ENCODE results near the gene UBTF. TPM values are rescaled to one million over a fixed set of nuclear protein-coding genes. Genes with fewer than 3 reads are reported as not detected.
"Not testable (repeated sequence)": the region's sequence is repeated elsewhere in the genome, so short reads cannot be mapped to it uniquely, and the experiment has no call there.

Gene UBTF
- total RNA-seq, 3 donors from 2014 or later, result 50.1 to 65.1 (median 60.6) TPM

DNA sequence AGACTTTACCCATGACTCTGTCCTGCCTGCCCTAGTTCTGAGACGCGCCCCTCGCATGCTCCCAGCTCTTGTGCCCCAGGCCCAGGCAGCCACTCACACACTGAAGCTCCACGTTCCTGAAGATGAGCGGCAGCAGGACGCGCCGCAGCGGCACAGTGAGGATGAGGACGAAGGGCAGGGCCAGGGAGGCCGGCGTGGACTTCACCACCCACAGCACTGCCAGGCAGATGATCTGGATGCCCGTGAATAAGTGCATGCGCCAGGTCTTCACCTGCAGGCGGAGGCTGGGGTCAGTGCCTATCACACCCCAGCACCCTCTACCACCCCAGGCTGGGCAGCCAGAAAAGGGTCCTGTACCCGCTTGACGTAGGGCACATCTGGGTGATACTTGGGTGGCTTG, 31.6 kb upstream of the UBTF start:
- no peaks in the 10 kb centered on the region for H3K27me3 ChIP-seq
- intact Hi-C loops (cut with DNase I; ENCODE audit: low total_unique reads), result no loop called here
- TF ChIP-seq POLR2AphosphoS5 (IDR thresholded peaks at IDR 0.05), result no peak
- TF ChIP-seq, protein P1, sequence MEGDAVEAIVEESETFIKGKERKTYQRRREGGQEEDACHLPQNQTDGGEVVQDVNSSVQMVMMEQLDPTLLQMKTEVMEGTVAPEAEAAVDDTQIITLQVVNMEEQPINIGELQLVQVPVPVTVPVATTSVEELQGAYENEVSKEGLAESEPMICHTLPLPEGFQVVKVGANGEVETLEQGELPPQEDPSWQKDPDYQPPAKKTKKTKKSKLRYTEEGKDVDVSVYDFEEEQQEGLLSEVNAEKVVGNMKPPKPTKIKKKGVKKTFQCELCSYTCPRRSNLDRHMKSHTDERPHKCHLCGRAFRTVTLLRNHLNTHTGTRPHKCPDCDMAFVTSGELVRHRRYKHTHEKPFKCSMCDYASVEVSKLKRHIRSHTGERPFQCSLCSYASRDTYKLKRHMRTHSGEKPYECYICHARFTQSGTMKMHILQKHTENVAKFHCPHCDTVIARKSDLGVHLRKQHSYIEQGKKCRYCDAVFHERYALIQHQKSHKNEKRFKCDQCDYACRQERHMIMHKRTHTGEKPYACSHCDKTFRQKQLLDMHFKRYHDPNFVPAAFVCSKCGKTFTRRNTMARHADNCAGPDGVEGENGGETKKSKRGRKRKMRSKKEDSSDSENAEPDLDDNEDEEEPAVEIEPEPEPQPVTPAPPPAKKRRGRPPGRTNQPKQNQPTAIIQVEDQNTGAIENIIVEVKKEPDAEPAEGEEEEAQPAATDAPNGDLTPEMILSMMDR (IDR thresholded peaks at IDR 0.05), result no peak
- TF ChIP-seq POLR2A (IDR thresholded peaks at IDR 0.05), result no peak
- no peak for DNase-seq (ENCODE audit: low spot score in 2 of 2)
- H3K9me3 ChIP-seq, result no peaks in the 10 kb centered on the region
- no peak overlapping the region for H3K4me3 ChIP-seq
- no peak overlapping the region for H3K27ac ChIP-seq
- H3K4me1 ChIP-seq, result no peaks in the 10 kb centered on the region
- H3K36me3 ChIP-seq, result no peaks in the 10 kb centered on the region

DNA sequence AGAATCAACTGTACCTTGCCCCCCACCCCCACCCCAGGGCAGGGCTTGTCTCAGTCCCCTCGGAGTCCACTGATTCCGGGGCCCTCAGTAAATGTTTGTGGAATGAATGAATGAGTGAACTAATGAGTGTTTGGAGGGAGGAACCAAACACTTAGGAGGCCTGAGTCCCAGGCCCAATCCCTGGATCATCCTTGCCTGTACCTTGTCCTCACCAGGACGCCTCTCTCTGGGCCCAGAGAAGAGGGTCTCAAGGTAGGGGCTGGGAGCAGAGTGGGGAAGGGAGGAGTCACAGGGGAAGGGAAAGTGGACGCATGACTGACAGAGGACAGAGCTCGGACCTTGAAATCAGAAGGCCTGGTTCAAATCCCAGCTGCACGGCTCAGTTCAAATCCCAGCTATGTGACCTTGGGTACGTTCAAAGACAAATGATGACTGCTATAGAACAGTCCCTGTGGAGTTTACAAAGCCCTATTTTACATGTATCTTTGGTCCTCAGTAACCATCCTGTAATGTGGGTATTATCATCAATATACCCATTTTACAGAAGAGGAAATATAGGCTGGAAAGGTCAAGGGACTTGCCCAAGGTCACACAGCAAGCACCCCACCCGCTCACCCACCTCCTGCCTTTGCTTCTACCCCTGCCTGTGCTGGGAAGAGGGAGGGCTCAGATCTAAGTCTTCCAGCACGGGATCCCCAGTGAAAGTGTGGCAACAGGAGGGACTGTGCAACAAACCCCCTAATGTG, 30.2 kb upstream of the UBTF start:
- DNase-seq (ENCODE audit: low spot score in 2 of 2), result no peak
- no peaks in the 10 kb centered on the region for H3K9me3 ChIP-seq
- no peaks in the 10 kb centered on the region for H3K4me1 ChIP-seq
- intact Hi-C loops (cut with DNase I; ENCODE audit: low total_unique reads), result no loop called here
- no peaks in the 10 kb centered on the region for H3K36me3 ChIP-seq
- no peak overlapping the region for H3K4me3 ChIP-seq
- H3K27ac ChIP-seq, result no peak overlapping the region
- H3K27me3 ChIP-seq, result no peaks in the 10 kb centered on the region
- TF ChIP-seq POLR2AphosphoS5 (IDR thresholded peaks at IDR 0.05), result no peak
- no peak for TF ChIP-seq POLR2A (IDR thresholded peaks at IDR 0.05)
- TF ChIP-seq, protein P1 (IDR thresholded peaks at IDR 0.05), result no peak

DNA sequence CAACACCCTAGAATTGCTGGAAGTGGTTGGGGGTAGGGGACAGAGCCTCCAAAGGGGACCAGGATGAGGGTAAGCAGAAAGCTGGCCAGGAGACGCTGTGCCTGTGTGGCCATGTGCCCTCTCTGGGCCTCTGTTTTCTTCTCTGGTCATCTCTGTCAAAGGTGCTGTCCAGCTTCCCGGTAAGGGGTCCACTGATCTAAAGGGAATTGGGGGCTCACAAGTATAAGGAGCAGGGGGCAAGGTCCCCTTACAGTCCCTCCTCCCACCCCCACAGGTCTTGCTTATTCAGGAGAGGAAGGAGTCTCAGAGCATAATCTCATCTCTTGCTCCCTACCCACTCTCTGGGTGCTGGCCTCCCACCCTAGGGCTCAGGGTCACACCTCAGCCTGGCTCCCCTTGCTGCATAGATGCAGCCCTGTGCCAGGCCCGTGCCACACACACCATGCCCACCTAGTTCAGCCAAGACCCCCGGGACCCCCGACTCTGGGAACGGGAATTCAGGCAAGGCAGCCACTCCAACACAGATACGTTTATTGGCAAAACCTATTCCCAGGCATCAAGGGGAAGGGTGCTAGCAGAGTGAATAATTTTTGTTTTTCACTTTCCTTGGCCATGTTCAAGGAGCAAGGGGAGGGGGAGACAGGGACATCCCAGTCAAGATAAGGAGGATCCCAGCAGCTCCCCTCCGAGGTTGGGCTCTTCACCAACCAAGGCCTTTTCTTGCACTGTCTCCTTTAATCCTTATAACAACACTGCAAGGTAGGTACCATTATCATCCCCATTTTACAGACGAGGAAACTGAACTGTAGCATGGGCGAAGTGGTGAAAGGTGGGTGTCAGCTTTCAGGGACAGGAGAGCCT, 28.6 kb upstream of the UBTF start:
- H3K4me1 ChIP-seq, result no peaks in the 10 kb centered on the region
- no peaks in the 10 kb centered on the region for H3K27me3 ChIP-seq
- TF ChIP-seq POLR2A (IDR thresholded peaks at IDR 0.05) (no peak), POLR2AphosphoS5 (IDR thresholded peaks at IDR 0.05) (no peak)
- TF ChIP-seq, protein P1 (IDR thresholded peaks at IDR 0.05), result no peak
- H3K27ac ChIP-seq, result no peak overlapping the region
- intact Hi-C loops (cut with DNase I; ENCODE audit: low total_unique reads), result no loop called here
- H3K36me3 ChIP-seq, result no peaks in the 10 kb centered on the region
- H3K4me3 ChIP-seq, result no peak overlapping the region
- no peaks in the 10 kb centered on the region for H3K9me3 ChIP-seq
- DNase-seq (ENCODE audit: low spot score in 2 of 2), result no peak

DNA sequence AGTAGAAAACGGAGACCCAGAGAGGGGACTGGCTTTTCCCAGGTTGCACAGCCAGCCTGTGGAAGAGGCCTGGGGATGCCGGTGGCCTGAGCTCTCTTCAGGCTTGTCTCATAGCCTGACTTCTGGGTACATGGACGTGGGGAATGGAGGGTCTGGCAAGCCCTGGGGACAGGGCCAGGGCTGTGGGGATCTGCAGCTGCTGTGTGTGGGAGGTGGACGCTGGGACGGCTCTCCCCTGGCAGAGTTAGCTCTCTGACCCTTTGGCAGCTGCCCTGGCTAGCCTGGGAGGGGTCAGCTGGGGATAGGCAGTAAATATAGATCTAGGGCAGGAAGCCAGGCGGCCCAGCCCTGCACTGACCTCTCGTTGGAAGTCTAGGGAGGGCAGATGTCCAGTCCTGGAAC, 28.0 kb upstream of the UBTF start:
- Histone ChIP-seq H3K9me3 (no peaks in the 10 kb centered on the region), H3K27me3 (no peaks in the 10 kb centered on the region), H3K4me3 (no peak overlapping the region), H3K4me1 (no peaks in the 10 kb centered on the region), H3K27ac (no peak overlapping the region), H3K36me3 (no peaks in the 10 kb centered on the region)
- DNase-seq (ENCODE audit: low spot score in 2 of 2), result no peak
- no peak for TF ChIP-seq POLR2AphosphoS5 (IDR thresholded peaks at IDR 0.05)
- no peak for TF ChIP-seq POLR2A (IDR thresholded peaks at IDR 0.05)
- TF ChIP-seq, protein P1 (IDR thresholded peaks at IDR 0.05), result no peak
- intact Hi-C loops (cut with DNase I; ENCODE audit: low total_unique reads), result no loop called here

DNA sequence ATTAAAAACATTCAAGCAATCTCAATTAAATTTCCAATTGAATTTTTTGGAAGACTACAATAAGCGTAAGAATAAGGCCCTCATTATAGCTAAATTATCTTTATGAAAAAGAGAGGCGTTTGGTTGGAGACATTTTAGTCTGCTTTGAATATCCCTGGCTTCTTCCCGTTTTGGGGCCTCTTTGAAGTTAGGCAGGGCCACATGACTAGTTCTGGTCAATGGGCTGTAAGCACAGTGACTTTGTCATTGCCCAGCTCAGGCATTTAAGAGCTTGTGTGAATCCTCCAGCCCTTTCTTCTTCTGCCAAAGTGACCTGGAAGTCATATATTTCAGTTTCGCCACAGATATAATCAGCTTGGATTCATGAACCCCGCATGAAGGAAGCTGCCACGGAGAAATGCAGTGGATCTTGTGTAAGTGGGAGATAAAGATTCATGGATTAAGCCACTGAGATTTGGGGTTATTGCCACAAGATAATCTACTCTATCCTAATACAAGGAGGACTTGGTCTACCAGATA, 21.7 kb upstream of the UBTF start:
- no peak overlapping the region for H3K4me3 ChIP-seq
- H3K27me3 ChIP-seq, result no peaks in the 10 kb centered on the region
- H3K9me3 ChIP-seq, result no peaks in the 10 kb centered on the region
- DNase-seq (ENCODE audit: low spot score in 2 of 2), result no peak
- TF ChIP-seq POLR2A (IDR thresholded peaks at IDR 0.05), result no peak
- TF ChIP-seq, protein P1 (IDR thresholded peaks at IDR 0.05), result no peak
- no peak for TF ChIP-seq POLR2AphosphoS5 (IDR thresholded peaks at IDR 0.05)
- no peak overlapping the region for H3K27ac ChIP-seq
- intact Hi-C loops (cut with DNase I; ENCODE audit: low total_unique reads), result no loop called here
- no peaks in the 10 kb centered on the region for H3K36me3 ChIP-seq
- no peaks in the 10 kb centered on the region for H3K4me1 ChIP-seq

DNA sequence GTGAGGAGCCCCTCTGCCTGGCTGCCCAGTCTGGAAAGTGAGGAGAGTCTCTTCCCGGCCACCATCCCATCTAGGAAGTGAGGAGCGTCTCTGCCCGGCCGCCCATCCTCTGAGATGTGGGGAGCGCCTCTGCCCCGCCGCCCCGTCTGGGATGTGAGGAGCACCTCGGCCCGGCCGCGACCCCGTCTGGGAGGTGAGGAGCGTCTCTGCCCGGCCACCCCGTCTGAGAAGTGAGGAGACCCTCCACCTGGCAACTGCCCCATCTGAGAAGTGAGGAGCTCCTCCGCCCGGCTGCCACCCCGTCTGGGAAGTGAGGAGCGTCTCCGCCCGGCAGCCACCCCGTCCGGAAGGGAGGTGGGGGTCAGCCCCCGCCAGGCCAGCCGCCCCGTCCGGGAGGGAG, 18.4 kb upstream of the UBTF start:
- intact Hi-C loops (cut with DNase I; ENCODE audit: low total_unique reads); H3K27me3 ChIP-seq; H3K4me3 ChIP-seq; H3K9me3 ChIP-seq; H3K27ac ChIP-seq; H3K4me1 ChIP-seq; H3K36me3 ChIP-seq; DNase-seq (ENCODE audit: low spot score in 2 of 2): not testable (repeated sequence)

All from breast epithelium (tissue), 4 donors.